ENCODE results near the gene ESPL1. TPM values are rescaled to one million over a fixed set of nuclear protein-coding genes. Genes with fewer than 3 reads are reported as not detected.

Gene ESPL1
- total and polyA plus RNA-seq, 2 of the 8 experiments (the other 6 are each of a cell fraction or from before 2014, with no cell fraction given) = 31.8 to 52.7 TPM

DNA sequence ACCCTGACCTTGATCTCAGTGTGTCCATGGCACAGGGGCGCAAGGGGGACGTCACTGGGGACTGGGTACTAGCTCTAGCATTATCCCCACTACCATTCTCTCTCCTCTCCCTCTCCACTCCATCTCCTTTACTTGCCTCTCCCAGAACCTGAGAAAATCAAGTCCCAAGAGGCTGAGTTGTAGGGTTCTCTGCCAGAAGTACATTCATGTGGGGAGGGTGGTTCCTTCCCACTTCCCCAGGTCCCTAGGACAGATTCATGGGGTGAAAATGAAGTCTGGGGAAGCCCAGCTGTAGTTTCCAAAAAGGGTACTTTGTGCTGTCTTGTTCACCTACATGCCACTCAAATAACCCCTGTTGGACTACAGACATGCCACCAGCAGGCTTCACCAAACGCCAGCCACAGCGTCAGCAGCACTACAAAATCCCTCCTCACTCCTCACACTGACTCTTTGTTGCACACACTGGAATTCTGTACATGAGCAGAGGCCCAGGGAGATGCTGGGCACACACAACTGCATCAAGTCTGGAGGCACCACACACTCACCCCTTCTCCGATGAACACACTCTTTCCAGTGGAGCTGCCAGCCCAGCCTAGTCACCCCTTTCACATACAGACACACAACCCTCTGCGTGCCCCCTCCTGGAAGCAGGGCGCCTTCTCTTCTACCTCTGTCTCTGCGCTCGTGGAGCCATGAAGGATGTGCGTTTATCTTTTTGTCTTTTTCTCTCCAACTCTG, 43.0 kb upstream of the ESPL1 start (continued):
- TF ChIP-seq, protein P1, sequence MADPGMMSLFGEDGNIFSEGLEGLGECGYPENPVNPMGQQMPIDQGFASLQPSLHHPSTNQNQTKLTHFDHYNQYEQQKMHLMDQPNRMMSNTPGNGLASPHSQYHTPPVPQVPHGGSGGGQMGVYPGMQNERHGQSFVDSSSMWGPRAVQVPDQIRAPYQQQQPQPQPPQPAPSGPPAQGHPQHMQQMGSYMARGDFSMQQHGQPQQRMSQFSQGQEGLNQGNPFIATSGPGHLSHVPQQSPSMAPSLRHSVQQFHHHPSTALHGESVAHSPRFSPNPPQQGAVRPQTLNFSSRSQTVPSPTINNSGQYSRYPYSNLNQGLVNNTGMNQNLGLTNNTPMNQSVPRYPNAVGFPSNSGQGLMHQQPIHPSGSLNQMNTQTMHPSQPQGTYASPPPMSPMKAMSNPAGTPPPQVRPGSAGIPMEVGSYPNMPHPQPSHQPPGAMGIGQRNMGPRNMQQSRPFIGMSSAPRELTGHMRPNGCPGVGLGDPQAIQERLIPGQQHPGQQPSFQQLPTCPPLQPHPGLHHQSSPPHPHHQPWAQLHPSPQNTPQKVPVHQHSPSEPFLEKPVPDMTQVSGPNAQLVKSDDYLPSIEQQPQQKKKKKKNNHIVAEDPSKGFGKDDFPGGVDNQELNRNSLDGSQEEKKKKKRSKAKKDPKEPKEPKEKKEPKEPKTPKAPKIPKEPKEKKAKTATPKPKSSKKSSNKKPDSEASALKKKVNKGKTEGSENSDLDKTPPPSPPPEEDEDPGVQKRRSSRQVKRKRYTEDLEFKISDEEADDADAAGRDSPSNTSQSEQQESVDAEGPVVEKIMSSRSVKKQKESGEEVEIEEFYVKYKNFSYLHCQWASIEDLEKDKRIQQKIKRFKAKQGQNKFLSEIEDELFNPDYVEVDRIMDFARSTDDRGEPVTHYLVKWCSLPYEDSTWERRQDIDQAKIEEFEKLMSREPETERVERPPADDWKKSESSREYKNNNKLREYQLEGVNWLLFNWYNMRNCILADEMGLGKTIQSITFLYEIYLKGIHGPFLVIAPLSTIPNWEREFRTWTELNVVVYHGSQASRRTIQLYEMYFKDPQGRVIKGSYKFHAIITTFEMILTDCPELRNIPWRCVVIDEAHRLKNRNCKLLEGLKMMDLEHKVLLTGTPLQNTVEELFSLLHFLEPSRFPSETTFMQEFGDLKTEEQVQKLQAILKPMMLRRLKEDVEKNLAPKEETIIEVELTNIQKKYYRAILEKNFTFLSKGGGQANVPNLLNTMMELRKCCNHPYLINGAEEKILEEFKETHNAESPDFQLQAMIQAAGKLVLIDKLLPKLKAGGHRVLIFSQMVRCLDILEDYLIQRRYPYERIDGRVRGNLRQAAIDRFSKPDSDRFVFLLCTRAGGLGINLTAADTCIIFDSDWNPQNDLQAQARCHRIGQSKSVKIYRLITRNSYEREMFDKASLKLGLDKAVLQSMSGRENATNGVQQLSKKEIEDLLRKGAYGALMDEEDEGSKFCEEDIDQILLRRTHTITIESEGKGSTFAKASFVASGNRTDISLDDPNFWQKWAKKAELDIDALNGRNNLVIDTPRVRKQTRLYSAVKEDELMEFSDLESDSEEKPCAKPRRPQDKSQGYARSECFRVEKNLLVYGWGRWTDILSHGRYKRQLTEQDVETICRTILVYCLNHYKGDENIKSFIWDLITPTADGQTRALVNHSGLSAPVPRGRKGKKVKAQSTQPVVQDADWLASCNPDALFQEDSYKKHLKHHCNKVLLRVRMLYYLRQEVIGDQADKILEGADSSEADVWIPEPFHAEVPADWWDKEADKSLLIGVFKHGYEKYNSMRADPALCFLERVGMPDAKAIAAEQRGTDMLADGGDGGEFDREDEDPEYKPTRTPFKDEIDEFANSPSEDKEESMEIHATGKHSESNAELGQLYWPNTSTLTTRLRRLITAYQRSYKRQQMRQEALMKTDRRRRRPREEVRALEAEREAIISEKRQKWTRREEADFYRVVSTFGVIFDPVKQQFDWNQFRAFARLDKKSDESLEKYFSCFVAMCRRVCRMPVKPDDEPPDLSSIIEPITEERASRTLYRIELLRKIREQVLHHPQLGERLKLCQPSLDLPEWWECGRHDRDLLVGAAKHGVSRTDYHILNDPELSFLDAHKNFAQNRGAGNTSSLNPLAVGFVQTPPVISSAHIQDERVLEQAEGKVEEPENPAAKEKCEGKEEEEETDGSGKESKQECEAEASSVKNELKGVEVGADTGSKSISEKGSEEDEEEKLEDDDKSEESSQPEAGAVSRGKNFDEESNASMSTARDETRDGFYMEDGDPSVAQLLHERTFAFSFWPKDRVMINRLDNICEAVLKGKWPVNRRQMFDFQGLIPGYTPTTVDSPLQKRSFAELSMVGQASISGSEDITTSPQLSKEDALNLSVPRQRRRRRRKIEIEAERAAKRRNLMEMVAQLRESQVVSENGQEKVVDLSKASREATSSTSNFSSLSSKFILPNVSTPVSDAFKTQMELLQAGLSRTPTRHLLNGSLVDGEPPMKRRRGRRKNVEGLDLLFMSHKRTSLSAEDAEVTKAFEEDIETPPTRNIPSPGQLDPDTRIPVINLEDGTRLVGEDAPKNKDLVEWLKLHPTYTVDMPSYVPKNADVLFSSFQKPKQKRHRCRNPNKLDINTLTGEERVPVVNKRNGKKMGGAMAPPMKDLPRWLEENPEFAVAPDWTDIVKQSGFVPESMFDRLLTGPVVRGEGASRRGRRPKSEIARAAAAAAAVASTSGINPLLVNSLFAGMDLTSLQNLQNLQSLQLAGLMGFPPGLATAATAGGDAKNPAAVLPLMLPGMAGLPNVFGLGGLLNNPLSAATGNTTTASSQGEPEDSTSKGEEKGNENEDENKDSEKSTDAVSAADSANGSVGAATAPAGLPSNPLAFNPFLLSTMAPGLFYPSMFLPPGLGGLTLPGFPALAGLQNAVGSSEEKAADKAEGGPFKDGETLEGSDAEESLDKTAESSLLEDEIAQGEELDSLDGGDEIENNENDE (IDR thresholded peaks at IDR 0.05; ENCODE audit: insufficient replicate concordance, low read length) = no peak
- no peak for TF ChIP-seq HDAC6 (IDR thresholded peaks at IDR 0.05; ENCODE audit: low read depth, low read length)
- no peak for TF ChIP-seq PHF8 (conservative IDR thresholded peaks at IDR 0.05; ENCODE audit: low read depth, low read length)
- TF ChIP-seq CBX8 (IDR thresholded peaks at IDR 0.05; ENCODE audit: borderline replicate concordance, low read depth, low read length) = no peak
- TF ChIP-seq, protein P2, sequence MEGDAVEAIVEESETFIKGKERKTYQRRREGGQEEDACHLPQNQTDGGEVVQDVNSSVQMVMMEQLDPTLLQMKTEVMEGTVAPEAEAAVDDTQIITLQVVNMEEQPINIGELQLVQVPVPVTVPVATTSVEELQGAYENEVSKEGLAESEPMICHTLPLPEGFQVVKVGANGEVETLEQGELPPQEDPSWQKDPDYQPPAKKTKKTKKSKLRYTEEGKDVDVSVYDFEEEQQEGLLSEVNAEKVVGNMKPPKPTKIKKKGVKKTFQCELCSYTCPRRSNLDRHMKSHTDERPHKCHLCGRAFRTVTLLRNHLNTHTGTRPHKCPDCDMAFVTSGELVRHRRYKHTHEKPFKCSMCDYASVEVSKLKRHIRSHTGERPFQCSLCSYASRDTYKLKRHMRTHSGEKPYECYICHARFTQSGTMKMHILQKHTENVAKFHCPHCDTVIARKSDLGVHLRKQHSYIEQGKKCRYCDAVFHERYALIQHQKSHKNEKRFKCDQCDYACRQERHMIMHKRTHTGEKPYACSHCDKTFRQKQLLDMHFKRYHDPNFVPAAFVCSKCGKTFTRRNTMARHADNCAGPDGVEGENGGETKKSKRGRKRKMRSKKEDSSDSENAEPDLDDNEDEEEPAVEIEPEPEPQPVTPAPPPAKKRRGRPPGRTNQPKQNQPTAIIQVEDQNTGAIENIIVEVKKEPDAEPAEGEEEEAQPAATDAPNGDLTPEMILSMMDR (IDR thresholded peaks at IDR 0.05; ENCODE audit: control extremely low read depth in 1 of 3, insufficient read depth in 1 of 3, low read depth in 1 of 3, low read length in 3 of 3) = no peak
- TF ChIP-seq HDAC2 (IDR thresholded peaks at IDR 0.05; ENCODE audit: borderline replicate concordance in 1 of 2, low read depth in 2 of 2, low read length in 2 of 2) = no peak
